Left colon (tissue), 2 donors: Measurements from ENCODE around the gene C1orf105. TPM values are rescaled to one million over a fixed set of nuclear protein-coding genes. Genes with fewer than 3 reads are reported as not detected.
"Not testable (repeated sequence)": the region's sequence is repeated elsewhere in the genome, so short reads cannot be mapped to it uniquely, and the experiment has no call there.

Experiments
- ATAC-seq: fragments of 200-7000 bp; cut with Tn5 transposase; one replicate; pipeline ENCODE4 v1.9.1; 2020; ENCODE audit warnings: mild to moderate bottlenecking, moderate library complexity
- DNase-seq, 2 donors: peaks; one replicate each; pipeline ENCODE4 v3.0.0-alpha.2; 2020
- intact Hi-C, 2 donors: fragments of 100-400 bp; cut with DNase I in 1 of 2; cut with micrococcal nuclease in 1 of 2; formaldehyde crosslinking; loops; one replicate each; pipeline versions ENCODE4 v1.11.2 to v1.14.0; 2022; cut with DNase I, micrococcal nuclease
- total RNA-seq, 2 donors: library from RNA; stranded (reverse); fragmentation: NEBNext Ultra II Directional; extraction: Animal tissue kit (Norgen Biotek cat#: 25700); gene quantifications; one replicate each; pipeline ENCODE4 v1.2.1, GENCODE V29; 2021
- donor health status: DM: no; HTN: no; CAD: no.
- donor health status: DM: yes; HTN: yes; CAD: no.

The C1orf105 gene
- total RNA-seq, 2 donors from 2014 or later = not detected

- DNase-seq = no peak
- intact Hi-C loops = no loop called here
- no peak for ATAC-seq
Observed at GRCh38 chr1:172471666-172472065, 51.2 kb downstream of the C1orf105 start.

GRCh38 chr1:172472495-172472894 is 52.0 kb downstream of the C1orf105 start:
- ATAC-seq (no peak), DNase-seq (no peak)
- intact Hi-C loops = no loop called here

- ATAC-seq = no peak
- intact Hi-C loops = no loop called here
- DNase-seq = no peak
Observed at GRCh38 chr1:172473302-172473701, 52.8 kb downstream of the C1orf105 start.

GRCh38 chr1:172473842-172474241 is 53.4 kb downstream of the C1orf105 start:
- intact Hi-C loops = no loop called here
- ATAC-seq (no peak), DNase-seq (no peak)

GRCh38 chr1:172476218-172476811 is 55.8 kb downstream of the C1orf105 start:
- intact Hi-C loops = no loop called here
- DNase-seq (no peak), ATAC-seq (no peak)

GRCh38 chr1:172477216-172477615 is 56.7 kb downstream of the C1orf105 start:
- intact Hi-C loops = no loop called here
- DNase-seq (no peak), ATAC-seq (no peak)

GRCh38 chr1:172477741-172478140 is 57.3 kb downstream of the C1orf105 start:
- intact Hi-C loops = no loop called here
- DNase-seq (no peak), ATAC-seq (no peak)

- DNase-seq (no peak), ATAC-seq (no peak)
- intact Hi-C loops = no loop called here
Observed at GRCh38 chr1:172478485-172478884, 58.0 kb downstream of the C1orf105 start.

GRCh38 chr1:172480431-172480830 is 59.9 kb downstream of the C1orf105 start:
- DNase-seq (no peak), ATAC-seq (no peak)
- intact Hi-C loops = no loop called here

GRCh38 chr1:172482044-172482443 is 61.6 kb downstream of the C1orf105 start:
- intact Hi-C loops = no loop called here
- no peak for DNase-seq
- ATAC-seq = no peak

GRCh38 chr1:172483448-172483847 is 63.0 kb downstream of the C1orf105 start:
- no peak for DNase-seq
- ATAC-seq = no peak
- intact Hi-C loops = no loop called here

- DNase-seq = no peak
- intact Hi-C loops = no loop called here
- ATAC-seq = no peak
Observed at GRCh38 chr1:172484252-172484651, 63.8 kb downstream of the C1orf105 start.

GRCh38 chr1:172485626-172486025 is 65.1 kb downstream of the C1orf105 start:
- intact Hi-C loops = no loop called here

GRCh38 chr1:172486805-172487454 is 66.4 kb downstream of the C1orf105 start:
- DNase-seq = no peak
- no peak for ATAC-seq
- intact Hi-C loops = no loop called here

More at GRCh38 chr1:172485626-172486025, 65.1 kb downstream of the C1orf105 start:
- no peak for ATAC-seq
- no peak for DNase-seq

- no peak for DNase-seq
- intact Hi-C loops = no loop called here
- ATAC-seq = no peak
Observed at GRCh38 chr1:172487550-172487949, 67.1 kb downstream of the C1orf105 start.

GRCh38 chr1:172488393-172488792 is 67.9 kb downstream of the C1orf105 start:
- DNase-seq = no peak
- ATAC-seq = no peak
- intact Hi-C loops = no loop called here

GRCh38 chr1:172489847-172490246 is 69.4 kb downstream of the C1orf105 start:
- no peak for ATAC-seq
- no peak for DNase-seq
- intact Hi-C loops = no loop called here

GRCh38 chr1:172492421-172492820 is 71.9 kb downstream of the C1orf105 start:
- ATAC-seq = no peak
- intact Hi-C loops = no loop called here
- no peak for DNase-seq

- DNase-seq (no peak), ATAC-seq (no peak)
- intact Hi-C loops = no loop called here
Observed at GRCh38 chr1:172494166-172494565, 73.7 kb downstream of the C1orf105 start.

- ATAC-seq, intact Hi-C loops, DNase-seq: not testable (repeated sequence)
Observed at GRCh38 chr1:172496127-172496526, 75.6 kb downstream of the C1orf105 start.

- DNase-seq (no peak), ATAC-seq (no peak)
- intact Hi-C loops = no loop called here
Observed at GRCh38 chr1:172496678-172497077, 76.2 kb downstream of the C1orf105 start.
